HK-2 (cell line): ENCODE measurements around the gene SKI.
"Not testable (repeated sequence)": the region's sequence is repeated elsewhere in the genome, so short reads cannot be mapped to it uniquely, and the experiment has no call there.

ENCODE experiments used
- DNase-seq: peaks from one replicate; pipeline ENCODE4 v3.0.0-alpha.2; 2018; ENCODE audit not compliant: unreplicated experiment

The SKI gene

GRCh38 chr1:2320006-2320405 lies 91.9 kb downstream of the SKI start:
- no peak for DNase-seq

GRCh38 chr1:2320760-2321667 lies 92.9 kb downstream of the SKI start:
- DNase-seq, result peak; percentile 49

- DNase-seq, result peak; percentile 89
Measured at GRCh38 chr1:2322065-2322571, 94.0 kb downstream of the SKI start.

- DNase-seq, result no peak
Measured at GRCh38 chr1:2322581-2323211, 94.6 kb downstream of the SKI start.

GRCh38 chr1:2323451-2323974 lies 95.4 kb downstream of the SKI start:
- no peak for DNase-seq

GRCh38 chr1:2324553-2325366 lies 96.6 kb downstream of the SKI start:
- no peak for DNase-seq

GRCh38 chr1:2326524-2326923 lies 98.4 kb downstream of the SKI start:
- DNase-seq, result no peak

GRCh38 chr1:2327162-2327561 lies 99.0 kb downstream of the SKI start:
- DNase-seq, result not testable (repeated sequence)

GRCh38 chr1:2327841-2328240 lies 99.7 kb downstream of the SKI start:
- DNase-seq, result no peak

GRCh38 chr1:2328676-2329455 lies 100.7 kb downstream of the SKI start:
- DNase-seq, result no peak

GRCh38 chr1:2330035-2330434 lies 101.9 kb downstream of the SKI start:
- DNase-seq, result no peak

- DNase-seq, result no peak
Measured at GRCh38 chr1:2330519-2331199, 102.5 kb downstream of the SKI start.

- no peak for DNase-seq
Measured at GRCh38 chr1:2331200-2331544, 103.1 kb downstream of the SKI start.

- DNase-seq, result not testable (repeated sequence)
Measured at GRCh38 chr1:2331580-2331979, 103.5 kb downstream of the SKI start.

GRCh38 chr1:2334366-2334765 lies 106.2 kb downstream of the SKI start:
- no peak for DNase-seq

GRCh38 chr1:2334883-2335534 lies 106.9 kb downstream of the SKI start:
- no peak for DNase-seq

GRCh38 chr1:2335721-2336455 lies 107.8 kb downstream of the SKI start:
- DNase-seq, result no peak

- DNase-seq, result no peak
Measured at GRCh38 chr1:2336499-2336898, 108.4 kb downstream of the SKI start.

- no peak for DNase-seq
Measured at GRCh38 chr1:2337081-2337480, 109.0 kb downstream of the SKI start.
